Measurements from ENCODE around the gene ZNRF2. TPM values are rescaled to one million over a fixed set of nuclear protein-coding genes. Genes with fewer than 3 reads are reported as not detected.

ZNRF2 gene
- total and polyA plus RNA-seq, 10 of the 15 experiments (the other 5 are each of a cell fraction or from before 2014, with no cell fraction given), result 1.2 to 20.4 (median 9.5) TPM

DNA sequence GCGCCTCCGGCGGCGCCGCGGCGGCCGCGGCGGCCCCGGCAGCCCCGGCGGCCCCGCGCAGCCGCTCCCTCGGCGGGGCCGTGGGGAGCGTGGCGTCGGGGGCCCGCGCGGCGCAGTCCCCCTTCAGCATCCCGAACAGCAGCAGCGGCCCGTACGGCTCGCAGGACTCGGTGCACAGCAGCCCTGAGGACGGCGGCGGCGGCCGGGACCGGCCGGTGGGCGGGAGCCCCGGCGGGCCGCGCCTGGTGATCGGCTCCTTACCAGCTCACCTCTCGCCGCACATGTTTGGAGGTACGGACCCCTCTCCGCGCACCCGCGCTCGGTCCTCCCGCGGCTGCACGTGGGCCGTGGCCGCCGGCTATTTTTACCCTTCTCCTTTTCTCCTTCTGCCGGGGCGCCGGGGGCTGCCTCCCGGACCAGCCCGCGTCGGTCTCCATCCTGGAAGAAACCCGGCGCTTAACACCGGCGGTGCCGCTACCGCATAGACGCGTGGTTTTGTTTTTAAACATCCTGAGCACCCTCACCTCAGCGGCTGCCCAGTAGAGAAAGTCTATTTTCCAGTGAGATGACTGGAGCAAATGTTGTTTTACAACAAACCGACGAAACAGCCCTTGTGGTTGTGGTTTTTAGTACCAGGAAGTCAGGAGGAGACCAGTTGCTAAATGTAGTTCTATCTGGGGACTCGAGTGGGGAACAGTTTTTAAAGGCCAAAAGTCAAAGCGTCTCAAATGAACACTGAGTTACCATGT, 1.3 kb downstream of the ZNRF2 start (continued):
- TF ChIP-seq, protein P1, sequence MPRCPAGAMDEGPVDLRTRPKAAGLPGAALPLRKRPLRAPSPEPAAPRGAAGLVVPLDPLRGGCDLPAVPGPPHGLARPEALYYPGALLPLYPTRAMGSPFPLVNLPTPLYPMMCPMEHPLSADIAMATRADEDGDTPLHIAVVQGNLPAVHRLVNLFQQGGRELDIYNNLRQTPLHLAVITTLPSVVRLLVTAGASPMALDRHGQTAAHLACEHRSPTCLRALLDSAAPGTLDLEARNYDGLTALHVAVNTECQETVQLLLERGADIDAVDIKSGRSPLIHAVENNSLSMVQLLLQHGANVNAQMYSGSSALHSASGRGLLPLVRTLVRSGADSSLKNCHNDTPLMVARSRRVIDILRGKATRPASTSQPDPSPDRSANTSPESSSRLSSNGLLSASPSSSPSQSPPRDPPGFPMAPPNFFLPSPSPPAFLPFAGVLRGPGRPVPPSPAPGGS (IDR thresholded peaks at IDR 0.05; ENCODE audit: borderline replicate concordance, insufficient read depth, low read depth, low read length, poor library complexity, severe bottlenecking), result no peak
- TF ChIP-seq ASH2L (IDR thresholded peaks at IDR 0.05; ENCODE audit: borderline replicate concordance, low read depth) (no peak), CHD1 (IDR thresholded peaks at IDR 0.05; ENCODE audit: low read depth, low read length) (0 out of 2 replicates have a peak, but pooled peaks have one; percentile 28), NBN (IDR thresholded peaks at IDR 0.05) (peak; percentile 52), MEF2A (IDR thresholded peaks at IDR 0.05; ENCODE audit: insufficient read depth, low read depth, low read length) (peak; percentile 41; the same call in 1 of the 2 replicates), MEF2B (IDR thresholded peaks at IDR 0.05; ENCODE audit: partially characterized antibody, poor library complexity, severe bottlenecking) (peak; percentile 64), LARP7 (IDR thresholded peaks at IDR 0.05) (no peak; the same call in 1 of the 2 replicates), RB1 (IDR thresholded peaks at IDR 0.05; ENCODE audit: borderline replicate concordance) (no peak), STAT1 (conservative IDR thresholded peaks at IDR 0.05) (no peak), ZNF207 (IDR thresholded peaks at IDR 0.05; ENCODE audit: borderline replicate concordance) (no peak), STAT3 (IDR thresholded peaks at IDR 0.05; ENCODE audit: low read depth, low read length) (peak; percentile 77; the same call in 1 of the 2 replicates), ZSCAN29 (IDR thresholded peaks at IDR 0.05) (peak; percentile 99), ETV6 (conservative IDR thresholded peaks at IDR 0.05 in 1 of 2, IDR thresholded peaks at IDR 0.05 in 1 of 2; ENCODE audit: borderline replicate concordance in 1 of 2, low read depth in 1 of 2) (peak in 1 of 2 experiments; percentile 56; a peak in 1 of 4 replicates), RUNX3 (IDR thresholded peaks at IDR 0.05; ENCODE audit: low read length) (peak; percentile 98), EED (IDR thresholded peaks at IDR 0.05; ENCODE audit: low read depth) (peak; percentile 61; the same call in 1 of the 2 replicates), RAD21 (IDR thresholded peaks at IDR 0.05; ENCODE audit: insufficient read depth, low read depth, low read length) (0 out of 2 replicates have a peak, but pooled peaks have one; percentile 12)
- TF ChIP-seq, protein P2, sequence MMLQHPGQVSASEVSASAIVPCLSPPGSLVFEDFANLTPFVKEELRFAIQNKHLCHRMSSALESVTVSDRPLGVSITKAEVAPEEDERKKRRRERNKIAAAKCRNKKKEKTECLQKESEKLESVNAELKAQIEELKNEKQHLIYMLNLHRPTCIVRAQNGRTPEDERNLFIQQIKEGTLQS (IDR thresholded peaks at IDR 0.05; ENCODE audit: borderline replicate concordance, extremely low read depth, low read depth, low read length), result no peak
- TF ChIP-seq, protein P3, sequence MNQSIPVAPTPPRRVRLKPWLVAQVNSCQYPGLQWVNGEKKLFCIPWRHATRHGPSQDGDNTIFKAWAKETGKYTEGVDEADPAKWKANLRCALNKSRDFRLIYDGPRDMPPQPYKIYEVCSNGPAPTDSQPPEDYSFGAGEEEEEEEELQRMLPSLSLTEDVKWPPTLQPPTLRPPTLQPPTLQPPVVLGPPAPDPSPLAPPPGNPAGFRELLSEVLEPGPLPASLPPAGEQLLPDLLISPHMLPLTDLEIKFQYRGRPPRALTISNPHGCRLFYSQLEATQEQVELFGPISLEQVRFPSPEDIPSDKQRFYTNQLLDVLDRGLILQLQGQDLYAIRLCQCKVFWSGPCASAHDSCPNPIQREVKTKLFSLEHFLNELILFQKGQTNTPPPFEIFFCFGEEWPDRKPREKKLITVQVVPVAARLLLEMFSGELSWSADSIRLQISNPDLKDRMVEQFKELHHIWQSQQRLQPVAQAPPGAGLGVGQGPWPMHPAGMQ (IDR thresholded peaks at IDR 0.05; ENCODE audit: borderline replicate concordance), result no peak
- TF ChIP-seq, protein P4, sequence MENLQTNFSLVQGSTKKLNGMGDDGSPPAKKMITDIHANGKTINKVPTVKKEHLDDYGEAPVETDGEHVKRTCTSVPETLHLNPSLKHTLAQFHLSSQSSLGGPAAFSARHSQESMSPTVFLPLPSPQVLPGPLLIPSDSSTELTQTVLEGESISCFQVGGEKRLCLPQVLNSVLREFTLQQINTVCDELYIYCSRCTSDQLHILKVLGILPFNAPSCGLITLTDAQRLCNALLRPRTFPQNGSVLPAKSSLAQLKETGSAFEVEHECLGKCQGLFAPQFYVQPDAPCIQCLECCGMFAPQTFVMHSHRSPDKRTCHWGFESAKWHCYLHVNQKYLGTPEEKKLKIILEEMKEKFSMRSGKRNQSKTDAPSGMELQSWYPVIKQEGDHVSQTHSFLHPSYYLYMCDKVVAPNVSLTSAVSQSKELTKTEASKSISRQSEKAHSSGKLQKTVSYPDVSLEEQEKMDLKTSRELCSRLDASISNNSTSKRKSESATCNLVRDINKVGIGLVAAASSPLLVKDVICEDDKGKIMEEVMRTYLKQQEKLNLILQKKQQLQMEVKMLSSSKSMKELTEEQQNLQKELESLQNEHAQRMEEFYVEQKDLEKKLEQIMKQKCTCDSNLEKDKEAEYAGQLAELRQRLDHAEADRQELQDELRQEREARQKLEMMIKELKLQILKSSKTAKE (IDR thresholded peaks at IDR 0.05; ENCODE audit: low read depth, poor library complexity, severe bottlenecking), result peak; percentile 72
- TF ChIP-seq, protein P5, sequence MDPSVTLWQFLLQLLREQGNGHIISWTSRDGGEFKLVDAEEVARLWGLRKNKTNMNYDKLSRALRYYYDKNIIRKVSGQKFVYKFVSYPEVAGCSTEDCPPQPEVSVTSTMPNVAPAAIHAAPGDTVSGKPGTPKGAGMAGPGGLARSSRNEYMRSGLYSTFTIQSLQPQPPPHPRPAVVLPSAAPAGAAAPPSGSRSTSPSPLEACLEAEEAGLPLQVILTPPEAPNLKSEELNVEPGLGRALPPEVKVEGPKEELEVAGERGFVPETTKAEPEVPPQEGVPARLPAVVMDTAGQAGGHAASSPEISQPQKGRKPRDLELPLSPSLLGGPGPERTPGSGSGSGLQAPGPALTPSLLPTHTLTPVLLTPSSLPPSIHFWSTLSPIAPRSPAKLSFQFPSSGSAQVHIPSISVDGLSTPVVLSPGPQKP (IDR thresholded peaks at IDR 0.05; ENCODE audit: low read depth, low read length), result no peak
- TF ChIP-seq, protein P6, sequence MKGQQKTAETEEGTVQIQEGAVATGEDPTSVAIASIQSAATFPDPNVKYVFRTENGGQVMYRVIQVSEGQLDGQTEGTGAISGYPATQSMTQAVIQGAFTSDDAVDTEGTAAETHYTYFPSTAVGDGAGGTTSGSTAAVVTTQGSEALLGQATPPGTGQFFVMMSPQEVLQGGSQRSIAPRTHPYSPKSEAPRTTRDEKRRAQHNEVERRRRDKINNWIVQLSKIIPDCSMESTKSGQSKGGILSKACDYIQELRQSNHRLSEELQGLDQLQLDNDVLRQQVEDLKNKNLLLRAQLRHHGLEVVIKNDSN (IDR thresholded peaks at IDR 0.05; ENCODE audit: borderline replicate concordance, extremely low read length, insufficient read depth, low read depth, low read length), result no peak

Measured in GM12878 (cell line).